GM19351 (cell line): Measurements from ENCODE around the gene ZNF675.
A peak's percentile ranks its signal among the peaks of the same experiment; 100 is the strongest.
"Not testable (repeated sequence)": the region's sequence is repeated elsewhere in the genome, so short reads cannot be mapped to it uniquely, and the experiment has no call there.

Source experiments
- ATAC-seq: cut with Tn5 transposase; IDR thresholded peaks from one replicate; pipeline ENCODE4 v1.9.1; 2021; ENCODE audit warnings: mild to moderate bottlenecking, moderate library complexity; ENCODE audit not compliant: unreplicated experiment

ZNF675 gene

GRCh38 chr19:23686621-23687423 is at the start of gene ZNF675:
Gene ZNF675, minus strand, starts transcription at chr19:23687212. Its CDS starts 179 bp downstream, at chr19:23687033.
- ATAC-seq: peak; percentile 96

GRCh38 chr19:23730729-23731465 is 43.9 kb upstream of the ZNF675 start:
- not testable (repeated sequence) for ATAC-seq

GRCh38 chr19:23724161-23724560 is 37.1 kb upstream of the ZNF675 start:
- not testable (repeated sequence) for ATAC-seq

DNA sequence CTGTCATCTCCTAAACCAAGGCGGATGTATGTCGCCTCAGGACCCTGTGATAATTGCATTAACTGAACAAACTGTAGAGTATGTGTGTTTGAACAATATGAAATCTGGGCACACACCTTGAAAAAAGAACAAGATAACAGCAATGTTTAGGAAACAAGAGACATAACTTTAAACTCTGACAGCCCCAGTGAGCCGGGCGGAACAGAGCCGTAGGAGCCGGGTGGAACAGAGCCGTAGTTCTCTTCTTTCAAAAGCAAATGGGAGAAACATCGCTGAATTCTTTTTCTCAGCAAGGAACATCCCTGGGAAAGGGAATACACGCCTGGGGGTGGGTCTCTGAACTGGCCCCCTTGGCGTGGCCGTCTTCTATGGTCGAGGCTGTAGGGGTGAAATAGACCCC is 31.8 kb upstream of the ZNF675 start:
- no peak for ATAC-seq

GRCh38 chr19:23716792-23717191 is 29.8 kb upstream of the ZNF675 start:
- no peak for ATAC-seq

- no peak for ATAC-seq
These were observed 22.3 kb upstream of the ZNF675 start for GRCh38 chr19:23709347-23709746.

DNA sequence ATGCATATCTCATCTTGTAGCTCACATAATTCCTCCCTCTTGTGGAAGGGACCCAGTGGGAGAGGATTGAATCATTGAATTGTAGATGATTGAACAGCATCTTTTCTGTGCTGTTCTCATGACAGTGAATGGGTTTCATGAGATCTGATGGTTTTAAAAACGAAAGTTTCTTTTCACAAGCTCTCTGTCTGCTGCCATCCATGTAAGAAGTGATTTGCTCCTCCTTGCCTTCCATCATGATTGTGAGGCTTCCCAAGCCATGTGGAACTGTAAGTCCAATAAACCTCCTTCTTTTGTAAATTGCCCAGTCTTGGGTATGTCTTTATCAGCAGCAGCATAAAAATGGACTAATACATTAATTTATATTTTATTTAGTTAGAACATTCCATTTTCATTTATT is 19.6 kb upstream of the ZNF675 start:
- ATAC-seq: no peak

DNA sequence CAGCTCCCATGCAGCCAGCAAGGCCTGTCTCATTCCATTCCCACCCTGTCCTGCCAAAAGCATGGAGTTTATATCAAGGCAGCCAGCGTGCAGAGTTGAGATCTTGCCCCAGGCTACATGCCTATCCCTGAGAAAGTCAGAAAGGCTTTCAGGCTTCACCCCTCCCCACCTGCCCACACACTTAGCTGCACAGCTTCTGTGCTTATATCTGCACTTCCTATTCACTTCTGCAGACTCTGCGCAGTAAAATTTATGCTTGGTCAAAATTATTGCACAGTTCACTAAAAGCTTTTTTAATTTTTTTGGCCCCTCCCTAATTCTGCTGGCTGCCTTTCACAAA is 12.5 kb upstream of the ZNF675 start:
- no peak for ATAC-seq

GRCh38 chr19:23698711-23699520 is 11.9 kb upstream of the ZNF675 start:
- ATAC-seq: no peak

DNA sequence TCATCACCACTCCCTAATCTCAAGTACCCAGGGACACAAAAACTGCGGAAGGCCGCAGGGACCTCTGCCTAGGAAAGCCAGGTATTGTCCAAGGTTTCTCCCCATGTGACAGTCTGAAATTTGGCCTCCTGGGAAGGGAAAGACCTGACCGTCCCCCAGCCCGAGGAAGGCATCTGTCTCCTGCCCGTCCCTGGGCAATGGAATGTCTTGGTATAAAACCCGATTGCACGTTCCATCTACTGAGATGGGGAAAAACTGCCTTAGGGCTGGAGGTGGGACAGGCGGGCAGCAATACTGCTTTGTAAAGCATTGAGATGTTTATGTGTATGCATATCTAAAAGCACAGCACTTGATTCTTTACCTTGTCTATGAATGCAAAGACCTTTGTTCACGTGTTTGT is 5.9 kb upstream of the ZNF675 start:
- ATAC-seq: not testable (repeated sequence)

DNA sequence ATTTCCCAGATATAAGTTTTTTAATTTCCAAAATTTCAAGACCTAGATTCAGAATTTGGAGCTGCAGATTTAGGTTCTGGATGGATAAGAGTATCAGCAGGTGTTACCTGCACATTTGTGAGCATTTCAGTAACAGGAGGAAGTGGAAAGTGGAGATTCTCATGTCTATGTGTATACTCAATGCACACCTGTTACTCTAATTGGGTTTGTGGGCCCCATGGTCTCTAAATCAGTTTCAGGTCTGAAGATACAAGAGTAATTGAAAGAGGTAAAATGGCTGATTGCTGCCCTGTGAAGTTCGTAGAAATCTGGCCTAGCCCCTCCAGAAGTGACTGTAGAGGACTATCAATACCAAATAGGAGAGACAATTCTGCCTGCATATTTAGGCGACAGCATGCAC is 13.9 kb downstream of the ZNF675 start:
- ATAC-seq: no peak

DNA sequence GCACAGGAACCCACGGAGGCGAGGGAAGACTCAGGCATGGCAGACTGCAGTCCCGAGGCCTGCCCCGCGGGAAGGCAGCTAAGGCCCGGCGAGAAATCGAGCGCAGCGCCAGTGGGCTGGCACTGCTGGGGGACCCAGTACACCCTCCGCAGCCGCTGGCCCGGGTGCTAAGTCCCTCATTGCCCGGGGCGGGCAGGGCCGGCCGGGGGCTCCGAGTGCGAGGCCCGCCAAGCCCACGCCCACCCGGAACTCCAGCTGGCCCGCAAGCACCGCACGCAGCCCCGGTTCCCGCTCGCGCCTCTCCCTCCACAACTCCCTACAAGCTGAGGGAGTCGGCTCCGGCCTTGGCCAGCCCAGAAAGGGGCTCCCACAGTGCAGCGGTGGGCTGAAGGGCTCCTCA is 18.4 kb downstream of the ZNF675 start:
- ATAC-seq: not testable (repeated sequence)

DNA sequence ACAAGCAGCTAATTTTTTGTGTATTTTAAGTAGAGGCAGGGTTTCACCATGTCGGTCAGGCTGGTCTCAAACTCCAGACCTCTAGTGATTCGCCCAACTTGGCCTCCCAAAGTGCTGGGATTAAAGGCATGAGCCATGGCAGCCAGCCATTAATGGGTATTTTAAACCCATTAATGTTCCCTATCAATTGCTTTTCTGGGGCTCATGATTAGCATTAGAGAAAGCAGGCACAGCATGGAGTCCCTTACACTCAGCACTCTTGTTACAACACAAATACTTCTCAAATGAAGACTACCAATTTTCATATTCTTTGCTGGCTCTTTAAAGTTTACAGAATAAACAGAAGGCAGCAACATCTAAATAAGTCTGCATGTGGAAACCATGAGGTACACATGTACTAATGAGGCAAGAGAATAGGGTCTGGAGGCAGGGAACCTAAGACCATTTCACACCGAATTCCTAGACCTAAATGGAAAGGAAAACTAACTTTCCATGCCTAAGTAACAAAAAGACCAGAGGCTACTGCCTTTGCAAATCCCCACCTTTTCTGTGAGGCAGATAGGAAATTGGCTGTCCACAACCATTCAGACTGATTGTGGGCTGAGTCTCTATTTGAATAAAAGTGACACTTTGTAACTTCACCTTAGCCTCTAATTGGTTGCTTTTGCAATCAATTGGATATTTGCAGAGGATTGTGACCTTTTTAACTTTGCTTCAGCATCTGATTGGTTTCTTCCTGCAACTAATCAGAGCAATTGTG is 21.2 kb downstream of the ZNF675 start:
- ATAC-seq: no peak

DNA sequence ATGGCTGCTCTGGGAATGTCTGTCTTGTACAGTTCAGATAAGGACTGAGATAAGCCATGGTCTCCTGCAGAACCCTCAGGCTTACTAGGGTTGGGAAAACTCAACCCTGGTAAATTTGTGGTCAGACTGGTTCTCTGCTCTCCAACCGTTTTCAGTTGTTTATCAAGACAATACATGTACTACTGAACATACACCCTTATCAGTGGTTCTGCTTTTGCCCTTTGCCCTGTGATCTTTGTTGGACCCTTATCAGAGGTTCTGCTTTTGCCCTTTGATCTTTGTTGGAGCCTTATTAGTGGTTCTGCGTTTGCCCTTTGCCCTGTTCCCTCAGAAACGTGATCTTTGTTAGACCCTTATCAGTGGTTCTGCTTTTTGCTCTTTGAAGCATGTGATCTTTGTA is 37.2 kb downstream of the ZNF675 start:
- not testable (repeated sequence) for ATAC-seq
